H1 (cell line): ENCODE data around the gene ZAP70. TPM values are rescaled to one million over a fixed set of nuclear protein-coding genes. Genes with fewer than 3 reads are reported as not detected.

Experiments used
- CTCF ChIA-PET: fragments of 300-600 bp; sonication (Branson Sonifier 250); formaldehyde crosslinking; loops from one replicate; lab custom pipeline; 2021; ENCODE audit not compliant: partially characterized antibody; lab: Charles Lee
- POLR2A ChIA-PET: fragments of 300-600 bp; sonication (Branson Sonifier 250); formaldehyde crosslinking; loops from one replicate; lab custom pipeline; 2021; ENCODE audit warnings: inconsistent platforms; ENCODE audit not compliant: partially characterized antibody; lab: Charles Lee
- DNase-seq, 2 experiments: peaks; one replicate each; pipeline versions ENCODE4 v3.0.0 to v3.0.0-alpha.2; 2010 to 2022; ENCODE audit warnings: low spot score in 2 of 2, low read depth in 1 of 2, mixed read lengths in 1 of 2
- FAIRE-seq: peaks from 2 replicates; lab custom pipeline; 2011; peaks lifted over from hg19 to GRCh38; lab: Jason Lieb, UNC
- H2AFZ ChIP-seq: 2 replicates; pipeline ENCODE4 v1.8.1; 2012; ENCODE audit warnings: low read length, inconsistent platforms
- H2AK5ac ChIP-seq: 2 replicates; pipeline ENCODE4 v1.6.1; 2013; ENCODE audit warnings: low read depth, low read length
- H2BK120ac ChIP-seq: replicated peaks from 2 replicates; pipeline ENCODE3; 2013; ENCODE audit warnings: low read depth, low read length, inconsistent platforms
- H2BK12ac ChIP-seq: 2 replicates; pipeline ENCODE4 v1.6.1; 2013; ENCODE audit warnings: low read depth, low read length
- H2BK15ac ChIP-seq: 2 replicates; pipeline ENCODE4 v1.6.1; 2013; ENCODE audit warnings: low read length
- H2BK20ac ChIP-seq: 2 replicates; pipeline ENCODE4 v1.6.1; 2013; ENCODE audit warnings: low read length
- H2BK5ac ChIP-seq: 2 replicates; pipeline ENCODE4 v1.6.1; 2013; ENCODE audit warnings: low read depth, low read length
- H3K14ac ChIP-seq: 2 replicates; pipeline ENCODE4 v1.6.1; 2013; ENCODE audit warnings: inconsistent platforms; ENCODE audit not compliant: insufficient read length
- H3K18ac ChIP-seq: 2 replicates; pipeline ENCODE4 v1.6.1; 2013; ENCODE audit warnings: low read length; ENCODE audit errors: extremely low read depth
- H3K23ac ChIP-seq: 2 replicates; pipeline ENCODE4 v1.6.1; 2013; ENCODE audit warnings: inconsistent platforms; ENCODE audit not compliant: insufficient read length
- H3K23me2 ChIP-seq: 2 replicates; pipeline ENCODE4 v1.6.1; 2013; ENCODE audit warnings: low read depth, low read length
- H3K27ac ChIP-seq: 2 replicates; pipeline ENCODE4 v1.6.1; 2011; ENCODE audit warnings: low read depth, low read length, inconsistent platforms
- H3K27me3 ChIP-seq, 4 experiments: replicated peaks in 1 of 4; 1 replicate in 1 of 4; 2 replicates in 3 of 4; pipeline versions ENCODE4 v1.6.1 to v1.8.1; 2011 to 2013; ENCODE audit warnings: low read length in 3 of 4, mild to moderate bottlenecking in 3 of 4, inconsistent platforms in 2 of 4, mixed read lengths in 2 of 4, moderate library complexity in 1 of 4; ENCODE audit not compliant: control insufficient read depth in 3 of 4, insufficient read depth in 3 of 4; ENCODE audit errors: extremely low read depth in 1 of 4
- H3K36me3 ChIP-seq, 4 experiments: 2 replicates each; pipeline versions ENCODE4 v1.6.1 to v1.8.1; 2011 to 2013; ENCODE audit warnings: mild to moderate bottlenecking in 4 of 4, low read length in 3 of 4, moderate library complexity in 2 of 4, control low read depth in 1 of 4, inconsistent platforms in 1 of 4; ENCODE audit not compliant: insufficient read depth in 4 of 4, control insufficient read depth in 2 of 4
- H3K4ac ChIP-seq: replicated peaks from 2 replicates; pipeline ENCODE3; 2013; ENCODE audit warnings: low read length, low read depth, mixed read lengths, inconsistent platforms; ENCODE audit not compliant: insufficient read length
- H3K4me1 ChIP-seq, 4 experiments: replicated peaks in 1 of 4; 1 replicate in 1 of 4; 2 replicates in 3 of 4; pipeline versions ENCODE4 v1.6.1 to v1.8.1; 2011 to 2013; ENCODE audit warnings: low read length in 3 of 4, inconsistent platforms in 2 of 4, mixed read lengths in 1 of 4; ENCODE audit not compliant: insufficient read depth in 4 of 4, control insufficient read depth in 3 of 4
- H3K4me2 ChIP-seq, 2 experiments: 2 replicates each; pipeline versions ENCODE4 v1.6.1 to v1.8.1; 2011 to 2013; ENCODE audit warnings: low read depth in 2 of 2, low read length in 2 of 2, control low read depth in 1 of 2, inconsistent platforms in 1 of 2, mild to moderate bottlenecking in 1 of 2; ENCODE audit not compliant: insufficient read depth in 1 of 2
- H3K4me3 ChIP-seq, 4 experiments: fragments of 200-600, 300-600 bp in 1 of 4; sonication (generic), shearing (Covaris generic), sonication (Bioruptor Twin) in 1 of 4; 2 replicates each; pipeline versions ENCODE4 v1.5.1 to v1.8.1; 2011 to 2016; ENCODE audit warnings: low read length in 4 of 4, low read depth in 3 of 4, control low read depth in 2 of 4, inconsistent platforms in 2 of 4, mild to moderate bottlenecking in 2 of 4, mixed read lengths in 1 of 4, moderate library complexity in 1 of 4; ENCODE audit not compliant: insufficient read depth in 2 of 4; ENCODE audit errors: extremely low read depth in 1 of 4
- H3K56ac ChIP-seq: replicated peaks from 2 replicates; pipeline ENCODE3; 2013; ENCODE audit warnings: low read depth, mild to moderate bottlenecking, mixed read lengths, low read length, inconsistent platforms; ENCODE audit not compliant: insufficient read length
- H3K79me1 ChIP-seq: 2 replicates; pipeline ENCODE4 v1.6.1; 2013; ENCODE audit warnings: low read depth, low read length, control low read depth
- H3K79me2 ChIP-seq, 2 experiments: 2 replicates each; pipeline versions ENCODE4 v1.6.1 to v1.8.1; 2012 to 2013; ENCODE audit warnings: low read length in 2 of 2, mild to moderate bottlenecking in 2 of 2, inconsistent platforms in 1 of 2; ENCODE audit not compliant: insufficient read depth in 2 of 2, control insufficient read depth in 1 of 2
- H3K9ac ChIP-seq, 4 experiments: replicated peaks in 1 of 4; 1 replicate in 1 of 4; 2 replicates in 3 of 4; pipeline versions ENCODE4 v1.6.1 to v1.8.1; 2011 to 2013; ENCODE audit warnings: low read depth in 3 of 4, low read length in 3 of 4, control low read depth in 2 of 4, mild to moderate bottlenecking in 2 of 4, moderate library complexity in 2 of 4, inconsistent platforms in 1 of 4; ENCODE audit errors: extremely low read depth in 1 of 4
- H3K9me3 ChIP-seq, 2 experiments: 2 replicates each; pipeline versions ENCODE4 v1.6.1 to v1.8.1; 2012 to 2013; ENCODE audit warnings: mild to moderate bottlenecking in 2 of 2, moderate library complexity in 2 of 2, control low read depth in 1 of 2, inconsistent platforms in 1 of 2, low read depth in 1 of 2, low read length in 1 of 2, mixed read lengths in 1 of 2; ENCODE audit not compliant: insufficient read depth in 2 of 2
- H4K20me1 ChIP-seq, 2 experiments: replicated peaks in 1 of 2; 2 replicates each; pipeline versions ENCODE3 to v1.8.1; 2011 to 2013; ENCODE audit warnings: inconsistent platforms in 2 of 2, low read length in 2 of 2, mild to moderate bottlenecking in 1 of 2; ENCODE audit not compliant: insufficient read depth in 2 of 2, control insufficient read depth in 1 of 2
- H4K5ac ChIP-seq: 2 replicates; pipeline ENCODE4 v1.6.1; 2013; ENCODE audit warnings: low read length, low read depth, mixed read lengths, inconsistent platforms; ENCODE audit not compliant: insufficient read length
- H4K8ac ChIP-seq: 2 replicates; pipeline ENCODE4 v1.8.0; 2013; ENCODE audit warnings: mild to moderate bottlenecking, moderate library complexity, low read length, inconsistent platforms; ENCODE audit not compliant: insufficient read depth; ENCODE audit errors: extremely low read depth
- H4K91ac ChIP-seq: replicated peaks from 2 replicates; pipeline ENCODE3; 2013; ENCODE audit warnings: low read length, mixed read lengths, inconsistent platforms; ENCODE audit not compliant: insufficient read length
- JUND ChIP-seq: IDR thresholded peaks from 2 replicates; pipeline ENCODE4 v1.6.1; 2011; ENCODE audit warnings: mild to moderate bottlenecking, improper control_type of control experiment, low read length
- RXRA ChIP-seq: IDR thresholded peaks from 2 replicates; pipeline ENCODE4 v1.6.1; 2011; ENCODE audit warnings: low read depth, mild to moderate bottlenecking, low read length, moderate library complexity; ENCODE audit not compliant: insufficient read depth
- SP1 ChIP-seq: IDR thresholded peaks from 2 replicates; pipeline ENCODE4 v1.6.1; 2011; ENCODE audit warnings: low read depth, low read length
- WGBS, 2 experiments: shearing (Covaris generic) in 1 of 2; methylation state at CpG; one replicate each; pipeline versions ENCODE4 v1.1.6 to v1.1.7; 2013 to 2015; ENCODE audit warnings: low lambda C conversion rate in 2 of 2, mixed read lengths in 2 of 2, inconsistent platforms in 1 of 2, low coverage in 1 of 2, missing lambda C conversion rate in 1 of 2; ENCODE audit not compliant: insufficient replicate concordance in 2 of 2, insufficient coverage in 1 of 2, insufficient read length in 1 of 2; ENCODE audit errors: extremely low coverage in 1 of 2, missing lambda C conversion rate in 1 of 2; 5-methylcytosine and 5-hydroxymethylcytosine counted together
- polyA plus RNA-seq, 7 experiments: library from polyadenylated mRNA; depleted of rRNA in 3 of 7; stranded (reverse) in 5 of 7; unstranded in 2 of 7; fragments of >200 nt in 5 of 7; fragments of 200-250 nt in 2 of 7; gene quantifications; 1 replicate in 5 of 7; 2 replicates in 1 of 7; 4 replicates in 1 of 7; pipeline versions ENCODE4 v1.2.1 to v1.2.3, GENCODE V29; 2011 to 2013; ENCODE audit warnings: missing spikeins in 2 of 7, mixed read lengths in 2 of 7
- total RNA-seq: library from RNA; stranded (reverse); fragmentation: NEBNext Ultra II Directional; extraction: Animal tissue kit (Norgen Biotek cat#: 25700); gene quantifications from 2 replicates; pipeline ENCODE4 v1.2.1, GENCODE V29; 2021
- TF ChIP-seq, protein P1 (sequence below): IDR thresholded peaks from 2 replicates; pipeline ENCODE4 v1.6.1; 2012; ENCODE audit warnings: inconsistent platforms

The ZAP70 gene
- total and polyA plus RNA-seq, 2 of the 8 experiments (the other 6 are each of a cell fraction or from before 2014, with no cell fraction given): 0.15 TPM; not detected in 1

DNA sequence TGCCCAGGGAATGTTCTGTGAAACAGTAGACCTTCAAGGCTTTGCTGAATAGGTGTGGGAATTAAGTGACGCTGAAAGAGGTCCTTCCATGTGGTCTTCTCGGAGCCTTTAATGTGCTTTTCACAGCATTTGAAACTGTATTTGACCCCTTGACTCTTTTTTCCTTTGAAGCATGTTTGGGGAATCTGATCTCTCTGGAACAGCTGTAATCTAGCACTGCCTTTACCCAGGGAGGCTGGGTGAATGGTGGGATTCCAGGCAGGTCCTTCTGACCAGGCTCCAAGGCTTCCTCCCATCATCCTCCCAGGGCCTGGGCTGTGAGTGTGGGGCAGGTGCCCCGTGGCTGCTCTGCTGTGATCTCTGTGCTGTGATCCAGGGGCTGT is 4.2 kb downstream of the ZAP70 start:
- Histone ChIP-seq H3K23ac (no peak overlapping the region), H3K14ac (no peak overlapping the region), H3K4me1 (peaks cover 2 to 13% (median 3%) of the 10 kb centered on the region in 4 experiments; a peak in 6 of 7 replicates), H2BK20ac (no peak overlapping the region), H3K18ac (no peak overlapping the region), H3K56ac (no peak overlapping the region), H2AFZ (no peak overlapping the region), H2BK120ac (no peak overlapping the region), H4K8ac (no peak overlapping the region), H3K27me3 (no peaks in the 10 kb centered on the region), H3K27ac (no peak overlapping the region), H3K4me3 (no peak overlapping the region), H3K4ac (no peak overlapping the region)
- WGBS, 2 experiments: 100% methylated on average over 3 of the region's 3 CpGs; no CpG with 5 or more reads in 1 of the 2 experiments
- ChIA-PET CTCF (interaction anchor here (0.8 to 13.6 kb wide), 7 partner anchors 8 to 736 kb away, joined by 3 to 202 read pairs (median 7); no protein-coding TSS in a partner anchor), POLR2A (no interaction called here)
- no peak for TF ChIP-seq JUND
- TF ChIP-seq SP1: no peak
- no peak for TF ChIP-seq RXRA
- TF ChIP-seq, protein P1, sequence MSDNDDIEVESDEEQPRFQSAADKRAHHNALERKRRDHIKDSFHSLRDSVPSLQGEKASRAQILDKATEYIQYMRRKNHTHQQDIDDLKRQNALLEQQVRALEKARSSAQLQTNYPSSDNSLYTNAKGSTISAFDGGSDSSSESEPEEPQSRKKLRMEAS: no peak
- TF ChIP-seq, all 59 proteins: peak for 0
- Histone ChIP-seq H3K79me2 (no peaks in the 10 kb centered on the region), H2BK12ac (no peak overlapping the region), H2BK5ac (no peak overlapping the region), H3K23me2 (no peaks in the 10 kb centered on the region), H2AK5ac (no peak overlapping the region), H2BK15ac (no peak overlapping the region), H3K79me1 (no peaks in the 10 kb centered on the region), H3K4me2 (no peak overlapping the region), H3K9ac (no peak overlapping the region), H4K20me1 (no peaks in the 10 kb centered on the region), H4K5ac (no peak overlapping the region), H3K9me3 (no peaks in the 10 kb centered on the region), H4K91ac (no peak overlapping the region), H3K36me3 (no peaks in the 10 kb centered on the region)
- DNase-seq (no peak), FAIRE-seq (no peak)
